H1 (cell line): ENCODE data around the gene VGF. TPM values are rescaled to one million over a fixed set of nuclear protein-coding genes. Genes with fewer than 3 reads are reported as not detected.

Experiments used
- CTCF ChIA-PET: fragments of 300-600 bp; sonication (Branson Sonifier 250); formaldehyde crosslinking; loops from one replicate; lab custom pipeline; 2021; ENCODE audit not compliant: partially characterized antibody; lab: Charles Lee
- POLR2A ChIA-PET: fragments of 300-600 bp; sonication (Branson Sonifier 250); formaldehyde crosslinking; loops from one replicate; lab custom pipeline; 2021; ENCODE audit warnings: inconsistent platforms; ENCODE audit not compliant: partially characterized antibody; lab: Charles Lee
- DNase-seq, 2 experiments: peaks; one replicate each; pipeline versions ENCODE4 v3.0.0 to v3.0.0-alpha.2; 2010 to 2022; ENCODE audit warnings: low spot score in 2 of 2, low read depth in 1 of 2, mixed read lengths in 1 of 2
- FAIRE-seq: peaks from 2 replicates; lab custom pipeline; 2011; peaks lifted over from hg19 to GRCh38; lab: Jason Lieb, UNC
- H2AFZ ChIP-seq: 2 replicates; pipeline ENCODE4 v1.8.1; 2012; ENCODE audit warnings: low read length, inconsistent platforms
- H2AK5ac ChIP-seq: 2 replicates; pipeline ENCODE4 v1.6.1; 2013; ENCODE audit warnings: low read depth, low read length
- H2BK120ac ChIP-seq: replicated peaks from 2 replicates; pipeline ENCODE3; 2013; ENCODE audit warnings: low read depth, low read length, inconsistent platforms
- H2BK12ac ChIP-seq: 2 replicates; pipeline ENCODE4 v1.6.1; 2013; ENCODE audit warnings: low read depth, low read length
- H2BK15ac ChIP-seq: 2 replicates; pipeline ENCODE4 v1.6.1; 2013; ENCODE audit warnings: low read length
- H2BK20ac ChIP-seq: 2 replicates; pipeline ENCODE4 v1.6.1; 2013; ENCODE audit warnings: low read length
- H2BK5ac ChIP-seq: 2 replicates; pipeline ENCODE4 v1.6.1; 2013; ENCODE audit warnings: low read depth, low read length
- H3K14ac ChIP-seq: 2 replicates; pipeline ENCODE4 v1.6.1; 2013; ENCODE audit warnings: inconsistent platforms; ENCODE audit not compliant: insufficient read length
- H3K18ac ChIP-seq: 2 replicates; pipeline ENCODE4 v1.6.1; 2013; ENCODE audit warnings: low read length; ENCODE audit errors: extremely low read depth
- H3K23ac ChIP-seq: 2 replicates; pipeline ENCODE4 v1.6.1; 2013; ENCODE audit warnings: inconsistent platforms; ENCODE audit not compliant: insufficient read length
- H3K23me2 ChIP-seq: 2 replicates; pipeline ENCODE4 v1.6.1; 2013; ENCODE audit warnings: low read depth, low read length
- H3K27ac ChIP-seq: 2 replicates; pipeline ENCODE4 v1.6.1; 2011; ENCODE audit warnings: low read depth, low read length, inconsistent platforms
- H3K27me3 ChIP-seq, 4 experiments: replicated peaks in 1 of 4; 1 replicate in 1 of 4; 2 replicates in 3 of 4; pipeline versions ENCODE4 v1.6.1 to v1.8.1; 2011 to 2013; ENCODE audit warnings: low read length in 3 of 4, mild to moderate bottlenecking in 3 of 4, inconsistent platforms in 2 of 4, mixed read lengths in 2 of 4, moderate library complexity in 1 of 4; ENCODE audit not compliant: control insufficient read depth in 3 of 4, insufficient read depth in 3 of 4; ENCODE audit errors: extremely low read depth in 1 of 4
- H3K36me3 ChIP-seq, 4 experiments: 2 replicates each; pipeline versions ENCODE4 v1.6.1 to v1.8.1; 2011 to 2013; ENCODE audit warnings: mild to moderate bottlenecking in 4 of 4, low read length in 3 of 4, moderate library complexity in 2 of 4, control low read depth in 1 of 4, inconsistent platforms in 1 of 4; ENCODE audit not compliant: insufficient read depth in 4 of 4, control insufficient read depth in 2 of 4
- H3K4ac ChIP-seq: replicated peaks from 2 replicates; pipeline ENCODE3; 2013; ENCODE audit warnings: low read length, low read depth, mixed read lengths, inconsistent platforms; ENCODE audit not compliant: insufficient read length
- H3K4me1 ChIP-seq, 4 experiments: replicated peaks in 1 of 4; 1 replicate in 1 of 4; 2 replicates in 3 of 4; pipeline versions ENCODE4 v1.6.1 to v1.8.1; 2011 to 2013; ENCODE audit warnings: low read length in 3 of 4, inconsistent platforms in 2 of 4, mixed read lengths in 1 of 4; ENCODE audit not compliant: insufficient read depth in 4 of 4, control insufficient read depth in 3 of 4
- H3K4me2 ChIP-seq, 2 experiments: 2 replicates each; pipeline versions ENCODE4 v1.6.1 to v1.8.1; 2011 to 2013; ENCODE audit warnings: low read depth in 2 of 2, low read length in 2 of 2, control low read depth in 1 of 2, inconsistent platforms in 1 of 2, mild to moderate bottlenecking in 1 of 2; ENCODE audit not compliant: insufficient read depth in 1 of 2
- H3K4me3 ChIP-seq, 4 experiments: fragments of 200-600, 300-600 bp in 1 of 4; sonication (generic), shearing (Covaris generic), sonication (Bioruptor Twin) in 1 of 4; 2 replicates each; pipeline versions ENCODE4 v1.5.1 to v1.8.1; 2011 to 2016; ENCODE audit warnings: low read length in 4 of 4, low read depth in 3 of 4, control low read depth in 2 of 4, inconsistent platforms in 2 of 4, mild to moderate bottlenecking in 2 of 4, mixed read lengths in 1 of 4, moderate library complexity in 1 of 4; ENCODE audit not compliant: insufficient read depth in 2 of 4; ENCODE audit errors: extremely low read depth in 1 of 4
- H3K56ac ChIP-seq: replicated peaks from 2 replicates; pipeline ENCODE3; 2013; ENCODE audit warnings: low read depth, mild to moderate bottlenecking, mixed read lengths, low read length, inconsistent platforms; ENCODE audit not compliant: insufficient read length
- H3K79me1 ChIP-seq: 2 replicates; pipeline ENCODE4 v1.6.1; 2013; ENCODE audit warnings: low read depth, low read length, control low read depth
- H3K79me2 ChIP-seq, 2 experiments: 2 replicates each; pipeline versions ENCODE4 v1.6.1 to v1.8.1; 2012 to 2013; ENCODE audit warnings: low read length in 2 of 2, mild to moderate bottlenecking in 2 of 2, inconsistent platforms in 1 of 2; ENCODE audit not compliant: insufficient read depth in 2 of 2, control insufficient read depth in 1 of 2
- H3K9ac ChIP-seq, 4 experiments: replicated peaks in 1 of 4; 1 replicate in 1 of 4; 2 replicates in 3 of 4; pipeline versions ENCODE4 v1.6.1 to v1.8.1; 2011 to 2013; ENCODE audit warnings: low read depth in 3 of 4, low read length in 3 of 4, control low read depth in 2 of 4, mild to moderate bottlenecking in 2 of 4, moderate library complexity in 2 of 4, inconsistent platforms in 1 of 4; ENCODE audit errors: extremely low read depth in 1 of 4
- H3K9me3 ChIP-seq, 2 experiments: 2 replicates each; pipeline versions ENCODE4 v1.6.1 to v1.8.1; 2012 to 2013; ENCODE audit warnings: mild to moderate bottlenecking in 2 of 2, moderate library complexity in 2 of 2, control low read depth in 1 of 2, inconsistent platforms in 1 of 2, low read depth in 1 of 2, low read length in 1 of 2, mixed read lengths in 1 of 2; ENCODE audit not compliant: insufficient read depth in 2 of 2
- H4K20me1 ChIP-seq, 2 experiments: replicated peaks in 1 of 2; 2 replicates each; pipeline versions ENCODE3 to v1.8.1; 2011 to 2013; ENCODE audit warnings: inconsistent platforms in 2 of 2, low read length in 2 of 2, mild to moderate bottlenecking in 1 of 2; ENCODE audit not compliant: insufficient read depth in 2 of 2, control insufficient read depth in 1 of 2
- H4K5ac ChIP-seq: 2 replicates; pipeline ENCODE4 v1.6.1; 2013; ENCODE audit warnings: low read length, low read depth, mixed read lengths, inconsistent platforms; ENCODE audit not compliant: insufficient read length
- H4K8ac ChIP-seq: 2 replicates; pipeline ENCODE4 v1.8.0; 2013; ENCODE audit warnings: mild to moderate bottlenecking, moderate library complexity, low read length, inconsistent platforms; ENCODE audit not compliant: insufficient read depth; ENCODE audit errors: extremely low read depth
- H4K91ac ChIP-seq: replicated peaks from 2 replicates; pipeline ENCODE3; 2013; ENCODE audit warnings: low read length, mixed read lengths, inconsistent platforms; ENCODE audit not compliant: insufficient read length
- CBX5 ChIP-seq: fragments of 300-800, 300-1000 bp; sonication (generic); IDR thresholded peaks from 2 replicates; pipeline ENCODE4 v1.7.1; 2016; ENCODE audit warnings: antibody characterized with exemption, low read length, low read depth
- FOSL1 ChIP-seq: IDR thresholded peaks from 2 replicates; pipeline ENCODE4 v1.6.1; 2011; ENCODE audit warnings: mild to moderate bottlenecking, low read depth, low read length, moderate library complexity; ENCODE audit not compliant: insufficient read depth
- NRF1 ChIP-seq: IDR thresholded peaks from 2 replicates; pipeline ENCODE4 v1.6.1; 2011; ENCODE audit warnings: mild to moderate bottlenecking, low read depth, low read length, improper control_type of control experiment
- PHF8 ChIP-seq: fragments of 200-600 bp; sonication (generic); conservative IDR thresholded peaks from 2 replicates; pipeline ENCODE4 v1.7.1; 2012; ENCODE audit warnings: low read depth, mild to moderate bottlenecking, inconsistent platforms, low read length, moderate library complexity
- RNF2 ChIP-seq: fragments of 200-900, 300-1000 bp; sonication (generic); IDR thresholded peaks from 2 replicates; pipeline ENCODE4 v1.7.1; 2016; ENCODE audit warnings: borderline replicate concordance, low read depth, mild to moderate bottlenecking, antibody characterized with exemption, low read length; ENCODE audit not compliant: poor library complexity, severe bottlenecking; ENCODE audit errors: missing control alignments
- SRF ChIP-seq: IDR thresholded peaks from 2 replicates; pipeline ENCODE4 v1.6.1; 2011; ENCODE audit warnings: mild to moderate bottlenecking, low read depth, low read length, moderate library complexity
- SUZ12 ChIP-seq: fragments of 200-600 bp; sonication (generic); IDR thresholded peaks from 2 replicates; pipeline ENCODE4 v1.6.1; 2012; ENCODE audit warnings: mild to moderate bottlenecking, inconsistent platforms, low read length, moderate library complexity, mixed read lengths
- ZNF274 ChIP-seq: IDR thresholded peaks from 2 replicates; pipeline ENCODE4 v1.7.0; 2012; ENCODE audit warnings: low read length, borderline replicate concordance; ENCODE audit errors: extremely low read depth
- WGBS, 2 experiments: shearing (Covaris generic) in 1 of 2; methylation state at CpG; one replicate each; pipeline versions ENCODE4 v1.1.6 to v1.1.7; 2013 to 2015; ENCODE audit warnings: low lambda C conversion rate in 2 of 2, mixed read lengths in 2 of 2, inconsistent platforms in 1 of 2, low coverage in 1 of 2, missing lambda C conversion rate in 1 of 2; ENCODE audit not compliant: insufficient replicate concordance in 2 of 2, insufficient coverage in 1 of 2, insufficient read length in 1 of 2; ENCODE audit errors: extremely low coverage in 1 of 2, missing lambda C conversion rate in 1 of 2; 5-methylcytosine and 5-hydroxymethylcytosine counted together
- long read RNA-seq, 2 experiments: library from RNA in 1 of 2; library from capped mRNA in 1 of 2; stranded (forward); transcript quantifications; one replicate each; pipeline ENCODE4 v2.0.0, GENCODE V29; 2021; ENCODE audit warnings: inconsistent platforms in 1 of 2
- polyA minus RNA-seq, 3 experiments: library from RNA; depleted of rRNA, polyadenylated mRNA; stranded (reverse); fragments of >200 nt; gene quantifications; 1 replicate in 2 of 3; 2 replicates in 1 of 3; pipeline ENCODE4 v1.2.3, GENCODE V29; 2011
- polyA plus RNA-seq, 7 experiments: library from polyadenylated mRNA; depleted of rRNA in 3 of 7; stranded (reverse) in 5 of 7; unstranded in 2 of 7; fragments of >200 nt in 5 of 7; fragments of 200-250 nt in 2 of 7; gene quantifications; 1 replicate in 5 of 7; 2 replicates in 1 of 7; 4 replicates in 1 of 7; pipeline versions ENCODE4 v1.2.1 to v1.2.3, GENCODE V29; 2011 to 2013; ENCODE audit warnings: missing spikeins in 2 of 7, mixed read lengths in 2 of 7
- total RNA-seq: library from RNA; stranded (reverse); fragmentation: NEBNext Ultra II Directional; extraction: Animal tissue kit (Norgen Biotek cat#: 25700); gene quantifications from 2 replicates; pipeline ENCODE4 v1.2.1, GENCODE V29; 2021

Gene VGF
- total RNA-seq (7.0 and 7.4 TPM in 2 replicates), polyA plus RNA-seq (2011; rRNA removed) (1.6 and 3.0 TPM in 2 replicates), polyA minus RNA-seq (2011; rRNA and poly(A)+ RNA removed) (0.19 and 0.20 TPM in 2 replicates)
- 2.2 TPM for polyA plus RNA-seq (2011; cell fraction: cytosol; rRNA removed)
- 4.2 TPM for polyA plus RNA-seq (2011; cell fraction: nucleus; rRNA removed)
- polyA plus RNA-seq (2012, experiment 1 of 2): 8.2 to 13.3 TPM (median 11.5 TPM) in 4 replicates
- polyA plus RNA-seq (2012, experiment 2 of 2): 6.6 TPM
- 29.9 TPM for polyA plus RNA-seq (2013, experiment 1 of 2)
- 28.2 TPM for polyA plus RNA-seq (2013, experiment 2 of 2)
- 3.1 TPM for polyA minus RNA-seq (2011; cell fraction: cytosol; rRNA and poly(A)+ RNA removed)
- 1.2 TPM for polyA minus RNA-seq (2011; cell fraction: nucleus; rRNA and poly(A)+ RNA removed)
- long read RNA-seq, experiment 1, partial matches to known transcripts: 0 of 21 reads
- long read RNA-seq, experiment 1, other reads (novel, unspliced or antisense): 21 of 21 reads
- long read RNA-seq, experiment 2: 0 reads

- H3K23me2 ChIP-seq: peaks cover 38% of the 10 kb centered on the region
- POLR2A ChIA-PET: interaction anchor here (0.7 to 2.6 kb wide), 7 partner anchors 9 to 204 kb away, joined by 3 to 20 read pairs (median 5); partner anchors contain the start of genes AP1S1, PLOD3 and ZNHIT1
- H4K8ac ChIP-seq: no peak within 1 kb of the TSS
- DNase-seq: peak; percentile 93 to 98
- H3K56ac ChIP-seq: no peak within 1 kb of the TSS
- H3K14ac ChIP-seq: no peak within 1 kb of the TSS
- no peak within 1 kb of the TSS for H2AFZ ChIP-seq
- peak within 1 kb of the TSS; percentile 83 for H3K18ac ChIP-seq
- no peak within 1 kb of the TSS for H2BK120ac ChIP-seq
- no peak within 1 kb of the TSS for H2AK5ac ChIP-seq
- H4K5ac ChIP-seq: no peak within 1 kb of the TSS
- CTCF ChIA-PET: interaction anchor here (0.6 to 5.7 kb wide), 11 partner anchors 9 to 79 kb away, joined by 3 to 46 read pairs (median 4); partner anchors contain the start of genes FIS1 and SERPINE1
- no peak within 1 kb of the TSS for H3K23ac ChIP-seq
- no peak for FAIRE-seq
- no peak within 1 kb of the TSS for H2BK20ac ChIP-seq
- WGBS, 2 experiments: 3% methylated on average over 43 of the region's 74 CpGs; no CpG with 5 or more reads in 1 of the 2 experiments
- H2BK15ac ChIP-seq: no peak within 1 kb of the TSS
- no peaks in the 10 kb centered on the region for H3K79me2 ChIP-seq
- H4K91ac ChIP-seq: no peak within 1 kb of the TSS
- no peaks in the 10 kb centered on the region for H3K9me3 ChIP-seq
- no peak within 1 kb of the TSS for H2BK5ac ChIP-seq
- H3K79me1 ChIP-seq: no peaks in the 10 kb centered on the region
- peak within 1 kb of the TSS; percentile 44 to 90 for H3K4me2 ChIP-seq
- no peak within 1 kb of the TSS for H3K4ac ChIP-seq
- peaks cover 17 to 67% (median 48%) of the 10 kb centered on the region in 4 experiments for H3K27me3 ChIP-seq
- H4K20me1 ChIP-seq: peaks cover 7 to 10% of the 10 kb centered on the region in 2 experiments
- H3K27ac ChIP-seq: no peak within 1 kb of the TSS
- H3K9ac ChIP-seq: no peak within 1 kb of the TSS
- peaks cover 21 to 64% (median 43%) of the 10 kb centered on the region in 4 experiments for H3K4me1 ChIP-seq
- peak within 1 kb of the TSS; percentile 46 to 74 (median 55) for H3K4me3 ChIP-seq
- no peak within 1 kb of the TSS for H2BK12ac ChIP-seq
- no peaks in the 10 kb centered on the region for H3K36me3 ChIP-seq
- TF ChIP-seq CBX5: no peak
- TF ChIP-seq PHF8: 0 out of 2 replicates have a peak, but pooled peaks have one; percentile 21
- TF ChIP-seq ZNF274: no peak
- no peak for TF ChIP-seq FOSL1
- TF ChIP-seq SRF: 0 out of 2 replicates have a peak, but pooled peaks have one; percentile 19
- peak; percentile 95 for TF ChIP-seq NRF1
- no peak for TF ChIP-seq RNF2
- TF ChIP-seq SUZ12: no peak
Measured at GRCh38 chr7:101165075-101165957, at the start of gene VGF. TSS of gene VGF (minus strand) at chr7:101165569. CDS start at chr7:101164843, 726 bp downstream.
